Spinal cord (tissue), 10 donors: ENCODE measurements around the gene SLC28A1. TPM values are rescaled to one million over a fixed set of nuclear protein-coding genes. Genes with fewer than 3 reads are reported as not detected.

Source experiments
- DNase-seq, 6 donors: peaks; one replicate each; pipeline versions ENCODE4 v3.0.0 to v3.0.0-alpha.2; 2013 to 2015; ENCODE audit warnings: low spot score in 6 of 6, low read depth in 4 of 6
- H3K27ac ChIP-seq: one replicate; pipeline ENCODE4 v1.5.1; 2013; ENCODE audit warnings: low read depth, low read length, control low read depth
- H3K27me3 ChIP-seq: one replicate; pipeline ENCODE4 v1.6.1; 2013; ENCODE audit warnings: low read length; ENCODE audit not compliant: control insufficient read depth, insufficient read depth
- H3K36me3 ChIP-seq: one replicate; pipeline ENCODE4 v1.6.1; 2013; ENCODE audit warnings: low read length; ENCODE audit not compliant: control insufficient read depth, insufficient read depth
- H3K4me1 ChIP-seq: one replicate; pipeline ENCODE4 v1.6.1; 2013; ENCODE audit warnings: low read length; ENCODE audit not compliant: control insufficient read depth, insufficient read depth
- H3K4me3 ChIP-seq: one replicate; pipeline ENCODE4 v1.5.1; 2013; ENCODE audit warnings: low read depth, low read length, control low read depth
- H3K9me3 ChIP-seq: one replicate; pipeline ENCODE4 v1.6.1; 2013; ENCODE audit warnings: low read length; ENCODE audit not compliant: control insufficient read depth, insufficient read depth
- WGBS: methylation state at CpG from one replicate; pipeline ENCODE4 v1.1.5; 2013; ENCODE audit warnings: missing lambda C conversion rate; ENCODE audit not compliant: insufficient coverage; 5-methylcytosine and 5-hydroxymethylcytosine counted together
- polyA plus RNA-seq, 2 donors: library from polyadenylated mRNA; unstranded; fragments of 120-200 nt; gene quantifications; one replicate each; pipeline ENCODE4 v1.2.1, GENCODE V29; 2013; ENCODE audit not compliant: insufficient read length in 2 of 2
- small RNA-seq: library from RNA; depleted of rRNA; stranded (forward); fragments of <200 nt; gene quantifications from one replicate; pipeline ENCODE3, GENCODE V24; 2014; ENCODE audit warnings: low replicate concordance
- total RNA-seq, 2 donors: library from RNA; depleted of rRNA in 1 of 2; stranded (reverse); fragments of 120-200 nt in 1 of 2; fragments of >200 nt in 1 of 2; gene quantifications; one replicate each; pipeline versions ENCODE4 v1.2.3 to v1.2.4, GENCODE V29; 2013 to 2014
- donor health status: healthy.

Gene SLC28A1
- total and polyA plus RNA-seq, 4 donors: 0.13 to 0.22 (median 0.20) TPM

DNA sequence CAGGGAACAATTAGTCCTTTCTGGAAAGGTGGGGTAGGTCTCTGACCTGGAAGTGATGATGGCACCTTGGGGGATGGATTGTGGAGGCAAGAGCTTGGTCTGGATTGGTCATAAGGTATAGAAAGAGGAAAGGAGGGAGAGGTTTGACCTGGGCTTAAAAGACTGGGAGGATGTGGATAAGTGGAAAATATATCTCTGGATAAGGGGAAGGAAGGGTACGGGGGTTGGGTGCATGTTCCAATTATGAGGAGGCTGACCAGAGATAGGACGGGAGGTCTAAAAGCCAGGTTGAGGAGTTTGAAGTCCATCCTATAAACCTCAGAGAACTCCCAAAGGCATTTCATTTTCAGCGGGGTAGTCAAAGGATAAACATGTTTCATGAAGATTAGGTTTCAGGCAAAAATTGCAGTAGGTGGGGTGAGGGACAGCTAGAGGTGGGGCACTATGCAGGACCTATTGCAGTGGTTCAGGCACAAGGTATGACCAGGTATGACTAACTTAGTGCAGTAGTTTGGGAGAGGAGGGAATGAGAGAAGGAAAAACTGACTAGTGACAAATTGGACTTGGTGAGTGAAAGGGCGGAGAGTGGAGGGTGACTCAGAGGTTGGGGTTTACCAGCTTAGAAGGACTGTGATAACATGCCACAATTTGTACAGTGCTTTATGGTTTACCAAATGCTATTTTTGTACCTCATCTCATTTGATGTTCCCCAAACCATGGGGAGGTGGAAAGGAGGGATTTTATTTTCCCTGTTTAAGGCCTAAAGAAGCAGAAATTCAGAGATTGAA lies 107.9 kb downstream of the SLC28A1 start:
- H3K4me1 ChIP-seq: no peaks in the 10 kb centered on the region
- no peak for DNase-seq

More for the DNA sequence above, 107.9 kb downstream of the SLC28A1 start:
- no peak overlapping the region for H3K27ac ChIP-seq
- no peaks in the 10 kb centered on the region for H3K9me3 ChIP-seq
- no peaks in the 10 kb centered on the region for H3K27me3 ChIP-seq
- H3K36me3 ChIP-seq: no peaks in the 10 kb centered on the region
- no peak overlapping the region for H3K4me3 ChIP-seq
- 100% methylated on average over 1 of the region's 4 CpGs for WGBS

Small RNA genes lying within 50 kb of the gene (small RNA-seq; reads per million reads assigned to genes)
- gene RF00402: not detected
- not detected for gene RNU6-339P
- not detected for gene RNU6-796P

Other genes starting within 250 kb of the SLC28A1 start
- gene WDR73, start 230.4 kb upstream of the SLC28A1 start, total RNA-seq: 10 to 100 TPM; 20.2 to 33.6 TPM
- gene WDR73, start 230.4 kb upstream of the SLC28A1 start, polyA plus RNA-seq: 10 to 100 TPM; 29.0 to 35.2 TPM
- gene NMB, start 226.5 kb upstream of the SLC28A1 start, total RNA-seq: 10 to 100 TPM; 13.0 to 17.0 TPM
- 10 to 100 TPM; 23.5 to 29.7 TPM for gene NMB, start 226.5 kb upstream of the SLC28A1 start, polyA plus RNA-seq
- 100 to 1,000 TPM; 108 to 185 TPM for gene SEC11A, start 168.5 kb upstream of the SLC28A1 start, total RNA-seq
- gene SEC11A, start 168.5 kb upstream of the SLC28A1 start, polyA plus RNA-seq: 100 to 1,000 TPM; 125 to 134 TPM
- gene ZNF592, start 136.1 kb upstream of the SLC28A1 start, total RNA-seq: 10 to 100 TPM; 10.2 to 14.1 TPM
- gene ZNF592, start 136.1 kb upstream of the SLC28A1 start, polyA plus RNA-seq: 10 to 100 TPM; 29.4 to 29.5 TPM
- 1 to 10 TPM; 5.8 to 6.2 TPM for gene ALPK3, start 67.3 kb upstream of the SLC28A1 start, total RNA-seq
- 1 to 10 TPM; 6.6 to 8.7 TPM for gene ALPK3, start 67.3 kb upstream of the SLC28A1 start, polyA plus RNA-seq
- 10 to 100 TPM; 42.2 to 72.9 TPM for gene PDE8A, start 97.2 kb downstream of the SLC28A1 start, total RNA-seq
- gene PDE8A, start 97.2 kb downstream of the SLC28A1 start, polyA plus RNA-seq: 10 to 100 TPM; 19.9 to 37.8 TPM